ENCODE data around the gene UFM1.
"Not testable (repeated sequence)": the region's sequence is repeated elsewhere in the genome, so short reads cannot be mapped to it uniquely, and the experiment has no call there.

The UFM1 gene

DNA sequence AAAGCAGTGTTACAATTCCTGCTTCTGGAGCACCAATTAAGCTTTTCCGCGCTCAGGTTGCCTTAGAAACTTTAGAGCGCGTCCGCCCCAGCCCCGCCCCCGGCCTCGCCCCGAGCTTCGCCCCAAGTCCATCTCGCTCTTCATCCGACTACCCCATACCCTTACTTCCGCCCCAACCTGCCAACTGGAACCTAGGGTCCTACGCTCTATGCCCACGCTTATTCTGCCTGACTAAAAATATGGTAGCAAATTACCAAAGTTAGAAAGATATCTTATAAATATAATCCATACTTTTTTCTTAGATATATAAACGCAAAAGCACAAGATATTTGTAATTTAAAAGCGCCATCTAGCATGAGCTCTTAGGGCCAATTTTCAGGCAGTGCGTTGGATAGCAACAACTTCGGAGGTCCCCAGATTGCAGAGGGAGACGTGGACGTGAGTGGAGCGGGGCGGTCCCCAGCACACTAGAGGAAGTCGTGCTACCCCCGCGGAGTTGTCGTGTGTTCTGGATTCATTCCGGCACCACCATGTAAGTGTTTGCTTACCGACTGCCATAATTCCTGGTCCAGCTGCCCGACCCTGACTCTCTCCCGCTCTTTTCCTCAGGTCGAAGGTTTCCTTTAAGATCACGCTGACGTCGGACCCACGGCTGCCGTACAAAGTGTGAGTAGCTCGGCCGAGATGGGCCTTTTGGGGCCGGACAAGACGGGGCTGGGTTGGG is at the start of gene UFM1:
UFM1 (plus strand) TSS at position 462 of the 724 bp plus-strand sequence; CDS start at position 531, 69 bp downstream.
- peak; percentile 89 for DNase-seq (ENCODE audit: low read depth, low spot score)

DNA sequence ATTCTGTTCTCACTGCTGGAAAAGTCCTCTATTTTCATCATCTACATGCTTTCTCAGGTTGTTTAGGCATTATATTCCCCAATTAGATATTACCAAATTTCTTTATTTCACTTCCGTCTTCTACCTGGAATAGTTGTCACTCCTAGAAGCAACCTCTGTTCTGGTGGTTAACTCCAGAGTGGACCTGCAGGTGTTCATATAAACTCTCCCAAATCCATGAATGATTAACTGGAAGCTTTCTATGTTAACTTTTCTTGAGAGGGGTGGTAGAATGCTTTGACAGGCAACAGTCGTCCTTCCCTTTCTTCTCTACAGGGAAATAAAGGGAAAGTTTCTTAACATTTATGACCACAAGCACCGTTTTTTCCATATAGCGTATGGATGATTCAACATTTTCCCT is 48.4 kb upstream of the UFM1 start:
- no peak for DNase-seq (ENCODE audit: low read depth, low spot score)

GRCh38 chr13:38303816-38304320 is 45.8 kb upstream of the UFM1 start:
- DNase-seq (ENCODE audit: low read depth, low spot score), result no peak

DNA sequence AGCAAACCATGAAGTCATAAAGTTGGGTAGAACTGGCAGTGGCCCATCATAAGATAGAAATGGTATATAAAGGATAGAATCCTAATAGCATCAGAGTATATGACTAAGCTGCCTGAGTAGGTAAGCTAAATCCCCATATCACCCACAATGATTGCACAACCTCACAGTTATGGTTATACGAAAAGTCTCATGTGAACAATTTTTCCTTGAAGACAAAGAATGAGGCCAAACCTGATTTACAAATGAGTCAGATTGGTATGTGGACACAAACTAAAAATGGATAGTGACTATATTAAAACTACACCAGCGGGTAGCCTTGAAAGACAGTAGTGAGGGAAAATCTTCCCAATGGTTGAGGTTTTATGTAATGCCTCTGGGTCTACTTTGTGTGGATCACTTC is 40.9 kb upstream of the UFM1 start:
- DNase-seq (ENCODE audit: low read depth, low spot score), result no peak

- DNase-seq (ENCODE audit: low read depth, low spot score), result no peak
Measured at GRCh38 chr13:38309397-38309796, 40.3 kb upstream of the UFM1 start.

DNA sequence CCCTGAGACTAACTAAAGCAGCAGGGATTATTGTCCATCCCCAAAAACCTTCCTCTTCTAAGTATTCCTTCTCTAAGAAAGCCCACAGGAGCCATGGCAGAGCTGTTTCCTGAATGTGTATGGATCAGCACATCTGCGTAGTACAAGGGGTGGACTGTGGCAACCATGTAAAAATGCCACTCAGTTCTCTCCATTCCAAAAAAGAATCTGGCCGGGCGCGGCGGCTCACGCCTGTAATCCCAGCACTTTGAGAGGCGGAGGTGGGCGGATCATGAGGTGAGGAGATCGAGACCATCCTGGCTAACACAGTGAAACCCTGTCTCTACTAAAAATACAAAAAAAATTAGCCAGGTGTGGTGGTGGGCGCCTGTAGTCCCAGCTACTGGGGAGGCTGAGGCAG is 38.5 kb upstream of the UFM1 start:
- DNase-seq (ENCODE audit: low read depth, low spot score), result not testable (repeated sequence)

DNA sequence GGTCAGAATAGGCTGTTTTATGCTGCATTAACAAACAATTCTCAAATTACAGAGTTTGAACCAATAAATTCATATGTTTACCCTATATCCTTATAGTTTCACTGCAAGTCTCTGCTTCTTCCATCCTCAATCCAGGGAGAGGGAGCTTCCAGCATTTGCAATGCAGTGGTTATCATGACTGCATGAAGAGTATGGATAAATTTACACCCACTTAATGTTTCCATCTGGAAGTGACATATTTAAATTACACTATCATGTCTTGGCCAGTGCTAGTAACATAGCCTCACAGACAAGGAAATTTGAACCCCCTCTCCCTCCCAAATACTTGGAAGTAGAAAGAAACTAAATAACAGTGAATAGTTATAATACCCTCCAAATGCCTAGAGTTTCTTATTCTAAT is 33.5 kb upstream of the UFM1 start:
- DNase-seq (ENCODE audit: low read depth, low spot score), result no peak

- DNase-seq (ENCODE audit: low read depth, low spot score), result no peak
Measured at GRCh38 chr13:38321654-38322053, 28.0 kb upstream of the UFM1 start.

GRCh38 chr13:38325426-38325825 is 24.2 kb upstream of the UFM1 start:
- no peak for DNase-seq (ENCODE audit: low read depth, low spot score)

DNA sequence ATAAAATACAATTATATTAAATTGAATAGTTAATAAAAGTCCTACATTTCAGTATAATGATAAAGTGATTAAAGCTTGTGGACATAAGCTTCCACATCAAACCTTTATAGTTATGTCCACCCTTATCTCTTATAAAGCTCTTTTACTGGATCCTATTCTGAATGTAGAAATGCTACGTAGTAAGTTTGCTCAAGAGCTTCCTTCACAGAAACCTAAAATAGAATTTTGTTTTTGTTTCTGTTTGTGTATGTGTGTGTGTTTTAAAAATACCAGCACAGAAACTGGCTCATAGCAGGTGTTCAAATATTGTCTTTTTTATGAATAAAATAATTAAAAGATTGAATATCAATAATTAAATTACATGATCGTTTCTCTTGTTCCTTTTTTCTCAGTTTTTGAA is 21.0 kb upstream of the UFM1 start:
- DNase-seq (ENCODE audit: low read depth, low spot score), result no peak

DNA sequence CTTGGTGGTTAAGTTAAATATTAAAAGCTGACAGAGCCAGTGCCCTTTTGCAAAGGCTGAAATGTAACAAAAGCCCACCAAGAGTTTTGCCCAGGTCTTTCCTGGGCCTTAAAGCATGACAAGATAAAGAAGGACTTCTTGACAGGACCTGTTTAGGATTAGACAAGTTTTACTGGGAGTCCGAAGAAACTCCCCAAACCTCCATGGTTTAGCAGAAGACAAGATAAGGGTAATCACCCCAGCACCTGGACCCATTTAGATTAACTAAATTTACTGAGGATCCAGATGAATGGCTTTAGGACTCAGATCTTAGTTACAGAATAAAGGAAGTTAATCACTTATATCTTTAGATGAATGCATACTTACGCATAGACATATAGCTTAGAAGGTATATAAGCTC is 14.8 kb upstream of the UFM1 start:
- DNase-seq (ENCODE audit: low read depth, low spot score), result no peak

DNA sequence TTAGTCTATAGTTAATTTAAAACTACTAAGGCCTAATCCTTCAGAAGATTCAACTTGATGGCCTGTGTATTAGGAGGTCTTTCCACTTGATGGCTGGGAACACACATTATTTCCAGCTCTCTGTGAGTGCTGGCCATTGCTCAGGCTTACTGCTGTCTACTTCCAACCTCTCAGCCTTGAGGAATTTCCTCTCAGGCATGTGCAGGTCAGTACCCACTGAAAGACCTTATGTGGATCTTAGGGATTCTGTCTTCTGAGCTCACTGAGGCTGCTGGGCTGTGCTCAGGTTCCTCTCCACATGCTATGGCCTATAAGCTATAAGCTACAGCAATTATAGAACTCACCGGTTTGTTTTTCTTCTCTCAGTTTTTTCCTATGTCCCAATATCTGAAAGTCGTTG is 11.6 kb upstream of the UFM1 start:
- no peak for DNase-seq (ENCODE audit: low read depth, low spot score)

DNA sequence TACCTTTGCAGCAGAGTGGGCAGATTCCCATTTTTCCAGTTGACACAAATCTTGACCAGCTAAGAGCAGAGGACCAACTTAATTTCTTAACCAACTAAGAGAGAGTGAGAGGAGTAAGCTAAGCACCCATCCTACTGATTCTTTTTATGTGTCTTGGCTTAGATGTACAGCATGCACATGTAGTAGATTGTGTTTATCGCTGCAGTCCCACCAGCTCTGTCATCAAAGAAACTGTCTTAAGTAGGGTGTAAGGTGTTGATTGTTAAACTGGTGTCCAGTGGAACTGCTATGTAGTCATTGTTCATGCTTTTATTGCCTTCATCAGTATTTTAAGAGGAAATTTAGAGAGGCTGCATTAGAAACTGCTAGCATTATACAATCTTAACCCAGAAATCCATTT is 9.0 kb upstream of the UFM1 start:
- DNase-seq (ENCODE audit: low read depth, low spot score), result no peak

DNA sequence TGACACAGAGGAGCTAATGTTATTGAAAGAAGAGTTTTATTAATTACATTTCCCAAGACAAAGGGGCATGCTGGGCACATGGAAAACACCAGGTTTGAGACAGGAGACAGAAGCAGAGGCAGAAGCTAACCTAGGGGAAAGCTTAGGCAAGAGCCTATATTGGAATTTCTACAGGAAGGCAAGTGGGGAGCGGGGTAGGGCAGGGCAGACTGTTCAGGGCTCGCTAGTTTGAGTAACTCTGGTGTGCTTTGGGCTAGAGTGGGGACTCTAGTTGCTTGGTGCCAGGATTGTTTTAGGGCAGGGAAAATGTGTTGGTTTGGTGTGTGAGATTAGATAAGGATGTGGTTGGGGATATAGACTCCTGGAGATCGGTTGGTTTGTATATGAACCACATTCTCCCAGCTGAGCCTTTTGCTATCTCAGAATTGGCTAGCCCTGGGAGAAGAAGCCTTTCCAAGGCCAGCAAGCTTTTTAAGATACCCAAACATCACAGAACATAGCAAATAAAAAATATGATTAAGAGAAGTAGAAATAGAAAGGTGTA is 8.4 kb upstream of the UFM1 start:
- no peak for DNase-seq (ENCODE audit: low read depth, low spot score)

- no peak for DNase-seq (ENCODE audit: low read depth, low spot score)
Measured at GRCh38 chr13:38346764-38347163, 2.9 kb upstream of the UFM1 start.

GRCh38 chr13:38348861-38349389 is 726 bp upstream of the UFM1 start:
- DNase-seq (ENCODE audit: low read depth, low spot score), result peak; percentile 3

GRCh38 chr13:38350114-38350617 is 515 bp downstream of the UFM1 start:
- DNase-seq (ENCODE audit: low read depth, low spot score), result no peak

- DNase-seq (ENCODE audit: low read depth, low spot score), result no peak
Measured at GRCh38 chr13:38355595-38356119, 6.0 kb downstream of the UFM1 start.

GRCh38 chr13:38358684-38359083 is 9.0 kb downstream of the UFM1 start:
- no peak for DNase-seq (ENCODE audit: low read depth, low spot score)

- no peak for DNase-seq (ENCODE audit: low read depth, low spot score)
Measured at GRCh38 chr13:38361542-38362262, 12.1 kb downstream of the UFM1 start.

DNA sequence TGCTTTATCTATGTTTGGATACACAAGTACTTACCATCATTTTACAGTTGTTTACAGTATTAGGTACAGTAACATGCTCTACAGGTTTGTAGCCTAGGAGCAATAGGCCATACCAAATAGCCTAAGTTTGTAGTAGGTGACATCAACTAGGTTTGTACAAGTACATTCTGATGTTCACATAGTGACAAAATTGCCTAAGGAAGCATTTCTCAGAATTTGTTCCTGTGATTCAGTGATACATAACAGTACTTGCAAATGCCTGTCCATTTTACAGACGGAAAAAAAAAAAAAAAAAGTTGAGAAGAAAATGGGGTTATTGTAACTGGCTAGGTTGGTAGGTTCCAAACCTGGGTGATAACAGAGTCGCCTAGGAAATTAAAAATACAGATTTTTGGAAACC is 13.6 kb downstream of the UFM1 start:
- no peak for DNase-seq (ENCODE audit: low read depth, low spot score)

DNA sequence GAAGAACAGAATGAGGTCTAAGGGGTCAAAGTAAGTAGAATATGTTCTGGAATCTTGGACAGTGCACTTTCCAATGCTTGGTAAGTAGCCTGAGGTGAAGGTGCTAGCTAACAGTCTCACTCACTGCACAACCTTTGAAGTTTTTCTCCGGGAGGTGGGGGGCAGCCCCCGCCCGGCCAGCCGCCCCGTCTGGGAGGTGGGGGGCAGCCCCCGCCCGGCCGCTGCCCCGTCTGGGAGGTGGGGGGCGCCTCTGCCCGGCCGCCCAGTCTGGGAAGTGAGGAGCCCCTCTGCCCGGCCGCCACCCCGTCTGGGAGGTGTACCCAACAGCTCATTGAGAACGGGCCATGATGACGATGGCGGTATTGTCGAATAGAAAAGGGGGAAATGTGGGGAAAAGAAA is 14.1 kb downstream of the UFM1 start:
- DNase-seq (ENCODE audit: low read depth, low spot score), result not testable (repeated sequence)
